Measurements from ENCODE around the gene CROCC2. TPM values are rescaled to one million over a fixed set of nuclear protein-coding genes. Genes with fewer than 3 reads are reported as not detected.

Gene CROCC2
- 1.4 TPM for total RNA-seq

GRCh38 chr2:240906141-240906910 lies at the start of gene CROCC2:
TSS of gene CROCC2 (plus strand) at chr2:240906336. CDS start at chr2:240906514, 178 bp downstream.

DNA sequence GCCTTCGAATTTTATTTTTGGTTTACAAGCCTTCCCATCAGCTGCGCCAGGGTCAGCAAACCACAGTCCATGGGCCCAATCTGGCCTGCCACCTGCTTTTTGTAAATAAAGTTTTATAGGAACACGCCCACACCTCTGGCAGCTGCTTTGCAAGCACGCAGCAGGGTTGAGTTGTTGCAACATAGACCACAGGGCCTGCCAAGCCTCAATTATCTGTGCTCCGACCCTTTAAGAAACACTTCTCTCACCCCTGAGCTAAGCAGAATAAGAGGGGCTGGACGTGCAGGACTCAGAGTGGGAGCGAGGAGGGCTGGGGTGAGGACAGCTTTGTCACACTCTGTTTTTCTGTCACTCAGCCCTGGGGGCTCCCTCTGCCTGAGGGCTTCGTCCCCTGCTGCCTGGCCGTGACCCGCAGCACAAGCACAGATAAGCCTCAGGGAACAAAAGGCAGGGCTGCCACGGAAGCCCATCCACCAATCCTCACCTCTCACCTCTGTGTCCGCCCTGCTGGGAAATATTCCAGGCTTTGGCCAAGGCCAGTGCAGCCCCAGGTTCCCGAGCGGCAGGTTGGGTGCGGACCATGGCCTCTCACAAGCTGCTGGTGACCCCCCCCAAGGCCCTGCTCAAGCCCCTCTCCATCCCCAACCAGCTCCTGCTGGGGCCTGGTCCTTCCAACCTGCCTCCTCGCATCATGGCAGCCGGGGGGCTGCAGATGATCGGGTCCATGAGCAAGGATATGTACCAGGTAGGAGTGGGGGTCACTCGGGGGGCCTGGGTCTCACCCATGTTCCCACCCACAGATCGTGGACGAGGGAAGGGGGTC lies 37.6 kb upstream of the CROCC2 start, which contains the start of gene AGXT:
Gene AGXT (plus strand): TSS at position 539 of the 823 bp plus-strand sequence. CDS start 42 bp downstream, at position 581.

DNA sequence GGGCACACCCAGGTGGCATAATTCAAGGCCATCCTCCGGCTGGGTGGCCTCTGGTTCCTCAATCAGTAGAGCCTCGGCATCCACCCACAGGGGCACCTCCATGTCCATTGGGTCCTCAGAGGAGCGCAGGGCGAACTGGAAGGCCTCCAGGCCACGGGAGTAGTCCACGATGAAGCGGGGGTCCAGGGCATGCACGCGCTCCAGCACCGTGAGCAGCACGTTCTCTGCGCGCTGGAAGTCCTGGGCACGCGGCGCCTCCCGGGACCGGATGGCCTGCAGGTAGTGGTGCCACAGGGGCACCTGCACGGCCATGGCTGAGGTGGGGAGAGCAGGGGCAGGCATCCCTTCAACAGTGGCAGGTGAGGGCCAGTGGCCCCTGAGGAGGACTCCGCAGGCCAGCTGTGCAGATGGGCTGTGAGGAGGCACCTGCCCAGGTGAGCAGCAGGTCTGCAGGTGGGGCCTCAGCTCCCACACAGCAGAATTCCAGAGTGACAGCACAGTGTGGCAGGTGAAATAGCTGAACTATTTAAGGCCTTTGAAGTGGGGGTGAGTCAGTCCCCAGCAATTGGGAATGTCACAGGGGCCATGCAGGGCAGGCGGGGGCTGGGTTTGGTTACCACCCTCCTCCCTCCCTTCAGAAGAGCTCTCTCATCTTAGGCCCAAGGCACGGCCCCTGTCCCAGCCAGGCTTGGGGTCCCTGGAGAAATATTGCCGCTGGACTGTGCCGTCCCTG lies 10.3 kb upstream of the CROCC2 start, which contains the start of gene MAB21L4:
Gene MAB21L4 (minus strand): TSS at position 501 of the 733 bp plus-strand sequence. CDS start 159 bp downstream, at position 342.

GRCh38 chr2:240997856-240998705 lies 91.9 kb downstream of the CROCC2 start, which contains the start of gene SNED1:
TSS of gene SNED1 (plus strand) at chr2:240998618. CDS start at chr2:240998838, 220 bp downstream.

Other genes with a start within 250 kb of the CROCC2 start
- gene AQP12B, start 223.5 kb upstream of the CROCC2 start, total RNA-seq = not detected
- gene AQP12A, start 214.5 kb upstream of the CROCC2 start, total RNA-seq = not detected
- gene KIF1A, start 86.1 kb upstream of the CROCC2 start, total RNA-seq = 358 TPM
- gene AGXT, start 37.5 kb upstream of the CROCC2 start, total RNA-seq = not detected
- not detected for gene MAB21L4, start 10.2 kb upstream of the CROCC2 start, total RNA-seq
- 6.5 TPM for gene SNED1, start 92.3 kb downstream of the CROCC2 start, total RNA-seq
- 37.6 TPM for gene MTERF4, start 196.0 kb downstream of the CROCC2 start, total RNA-seq
- gene PASK, start 243.1 kb downstream of the CROCC2 start, total RNA-seq = 14.3 TPM
- 62.7 TPM for gene PPP1R7, start 244.1 kb downstream of the CROCC2 start, total RNA-seq